H1 (cell line): ENCODE data around the gene TCEA2. TPM values are rescaled to one million over a fixed set of nuclear protein-coding genes. Genes with fewer than 3 reads are reported as not detected.

Experiments used
- ASH2L ChIP-seq: fragments of 200-600, 300-600 bp; sonication (generic); IDR thresholded peaks from one replicate; pipeline ENCODE4 v1.7.1; 2017; ENCODE audit warnings: low read length
- CREB1 ChIP-seq: IDR thresholded peaks from 2 replicates; pipeline ENCODE4 v1.6.1; 2012; ENCODE audit warnings: inconsistent platforms
- KDM1A ChIP-seq: fragments of 200-600, 300-600 bp; sonication (generic); IDR thresholded peaks from 2 replicates; pipeline ENCODE4 v1.7.1; 2016; ENCODE audit warnings: mild to moderate bottlenecking, low read length, borderline replicate concordance
- PHF8 ChIP-seq: fragments of 200-600 bp; sonication (generic); conservative IDR thresholded peaks from 2 replicates; pipeline ENCODE4 v1.7.1; 2012; ENCODE audit warnings: low read depth, mild to moderate bottlenecking, inconsistent platforms, low read length, moderate library complexity
- RBBP5 ChIP-seq: IDR thresholded peaks from 2 replicates; pipeline ENCODE4 v1.7.1; 2012; ENCODE audit warnings: low read depth, mild to moderate bottlenecking, inconsistent platforms, low read length, moderate library complexity, borderline replicate concordance
- SRF ChIP-seq: IDR thresholded peaks from 2 replicates; pipeline ENCODE4 v1.6.1; 2011; ENCODE audit warnings: mild to moderate bottlenecking, low read depth, low read length, moderate library complexity
- TAF1 ChIP-seq: IDR thresholded peaks from 2 replicates; pipeline ENCODE4 v1.6.1; 2011; ENCODE audit warnings: mild to moderate bottlenecking, low read depth, low read length
- TEAD4 ChIP-seq: IDR thresholded peaks from 2 replicates; pipeline ENCODE4 v1.6.1; 2012; ENCODE audit warnings: low read depth, low read length, inconsistent platforms, mixed read lengths
- polyA plus RNA-seq, 7 experiments: library from polyadenylated mRNA; depleted of rRNA in 3 of 7; stranded (reverse) in 5 of 7; unstranded in 2 of 7; fragments of >200 nt in 5 of 7; fragments of 200-250 nt in 2 of 7; gene quantifications; 1 replicate in 5 of 7; 2 replicates in 1 of 7; 4 replicates in 1 of 7; pipeline versions ENCODE4 v1.2.1 to v1.2.3, GENCODE V29; 2011 to 2013; ENCODE audit warnings: missing spikeins in 2 of 7, mixed read lengths in 2 of 7
- total RNA-seq: library from RNA; stranded (reverse); fragmentation: NEBNext Ultra II Directional; extraction: Animal tissue kit (Norgen Biotek cat#: 25700); gene quantifications from 2 replicates; pipeline ENCODE4 v1.2.1, GENCODE V29; 2021
- TF ChIP-seq, protein P1 (sequence below): fragments of 300-600 bp; sonication (generic); IDR thresholded peaks from 2 replicates; pipeline ENCODE4 v1.7.1; 2012; ENCODE audit warnings: low read length, moderate library complexity, mild to moderate bottlenecking, inconsistent platforms; ENCODE audit not compliant: insufficient replicate concordance
- TF ChIP-seq, protein P2 (sequence below): IDR thresholded peaks from 2 replicates; pipeline ENCODE4 v1.6.1; 2012; ENCODE audit warnings: inconsistent platforms

The TCEA2 gene
- total and polyA plus RNA-seq, 2 of the 8 experiments (the other 6 are each of a cell fraction or from before 2014, with no cell fraction given): 41.4 to 42.3 TPM

DNA sequence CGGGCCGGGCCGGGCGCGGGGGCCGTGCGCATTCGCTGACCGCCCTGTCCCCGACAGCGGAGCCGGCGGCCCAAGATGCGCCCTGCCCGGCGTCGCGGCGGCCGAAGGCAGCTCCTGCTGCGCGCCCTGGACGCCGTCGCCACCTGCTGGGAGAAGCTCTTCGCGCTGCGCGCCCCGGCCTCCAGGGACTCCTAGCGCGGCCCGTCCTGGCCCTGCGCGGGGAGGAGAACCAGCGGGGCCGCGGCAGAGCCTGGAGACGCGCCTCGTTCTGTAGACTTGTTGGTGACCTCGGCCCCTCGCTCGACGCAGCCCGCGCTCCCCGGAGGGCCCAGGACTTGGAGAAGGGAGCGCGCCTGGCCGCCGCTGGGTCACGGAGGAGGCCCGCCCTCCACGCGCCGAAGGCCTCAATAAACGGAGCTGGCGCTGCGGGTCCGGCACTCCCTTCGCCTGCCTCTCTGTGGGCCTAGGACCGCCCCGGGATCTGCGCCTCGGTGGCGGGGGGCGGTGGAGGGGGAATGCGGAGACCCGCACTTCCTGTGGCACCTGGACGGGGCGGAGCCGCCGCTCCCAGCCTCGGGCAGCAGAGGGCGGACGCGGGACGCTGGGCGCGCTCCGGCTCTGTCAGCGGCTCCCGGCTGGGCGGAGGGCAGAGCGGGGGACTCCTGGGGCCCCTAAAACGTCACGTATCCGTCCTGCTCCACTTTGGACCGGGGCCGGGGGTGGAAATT is 24.3 kb upstream of the TCEA2 start (continued):
- TF ChIP-seq ASH2L (peak; percentile 47), TAF1 (no peak), TEAD4 (peak; percentile 53; the same call in 1 of the 2 replicates), RBBP5 (no peak; the same call in 1 of the 2 replicates), CREB1 (no peak; the same call in 1 of the 2 replicates), KDM1A (no peak), SRF (no peak), PHF8 (0 out of 2 replicates have a peak, but pooled peaks have one; percentile 21)
- TF ChIP-seq, protein P1, sequence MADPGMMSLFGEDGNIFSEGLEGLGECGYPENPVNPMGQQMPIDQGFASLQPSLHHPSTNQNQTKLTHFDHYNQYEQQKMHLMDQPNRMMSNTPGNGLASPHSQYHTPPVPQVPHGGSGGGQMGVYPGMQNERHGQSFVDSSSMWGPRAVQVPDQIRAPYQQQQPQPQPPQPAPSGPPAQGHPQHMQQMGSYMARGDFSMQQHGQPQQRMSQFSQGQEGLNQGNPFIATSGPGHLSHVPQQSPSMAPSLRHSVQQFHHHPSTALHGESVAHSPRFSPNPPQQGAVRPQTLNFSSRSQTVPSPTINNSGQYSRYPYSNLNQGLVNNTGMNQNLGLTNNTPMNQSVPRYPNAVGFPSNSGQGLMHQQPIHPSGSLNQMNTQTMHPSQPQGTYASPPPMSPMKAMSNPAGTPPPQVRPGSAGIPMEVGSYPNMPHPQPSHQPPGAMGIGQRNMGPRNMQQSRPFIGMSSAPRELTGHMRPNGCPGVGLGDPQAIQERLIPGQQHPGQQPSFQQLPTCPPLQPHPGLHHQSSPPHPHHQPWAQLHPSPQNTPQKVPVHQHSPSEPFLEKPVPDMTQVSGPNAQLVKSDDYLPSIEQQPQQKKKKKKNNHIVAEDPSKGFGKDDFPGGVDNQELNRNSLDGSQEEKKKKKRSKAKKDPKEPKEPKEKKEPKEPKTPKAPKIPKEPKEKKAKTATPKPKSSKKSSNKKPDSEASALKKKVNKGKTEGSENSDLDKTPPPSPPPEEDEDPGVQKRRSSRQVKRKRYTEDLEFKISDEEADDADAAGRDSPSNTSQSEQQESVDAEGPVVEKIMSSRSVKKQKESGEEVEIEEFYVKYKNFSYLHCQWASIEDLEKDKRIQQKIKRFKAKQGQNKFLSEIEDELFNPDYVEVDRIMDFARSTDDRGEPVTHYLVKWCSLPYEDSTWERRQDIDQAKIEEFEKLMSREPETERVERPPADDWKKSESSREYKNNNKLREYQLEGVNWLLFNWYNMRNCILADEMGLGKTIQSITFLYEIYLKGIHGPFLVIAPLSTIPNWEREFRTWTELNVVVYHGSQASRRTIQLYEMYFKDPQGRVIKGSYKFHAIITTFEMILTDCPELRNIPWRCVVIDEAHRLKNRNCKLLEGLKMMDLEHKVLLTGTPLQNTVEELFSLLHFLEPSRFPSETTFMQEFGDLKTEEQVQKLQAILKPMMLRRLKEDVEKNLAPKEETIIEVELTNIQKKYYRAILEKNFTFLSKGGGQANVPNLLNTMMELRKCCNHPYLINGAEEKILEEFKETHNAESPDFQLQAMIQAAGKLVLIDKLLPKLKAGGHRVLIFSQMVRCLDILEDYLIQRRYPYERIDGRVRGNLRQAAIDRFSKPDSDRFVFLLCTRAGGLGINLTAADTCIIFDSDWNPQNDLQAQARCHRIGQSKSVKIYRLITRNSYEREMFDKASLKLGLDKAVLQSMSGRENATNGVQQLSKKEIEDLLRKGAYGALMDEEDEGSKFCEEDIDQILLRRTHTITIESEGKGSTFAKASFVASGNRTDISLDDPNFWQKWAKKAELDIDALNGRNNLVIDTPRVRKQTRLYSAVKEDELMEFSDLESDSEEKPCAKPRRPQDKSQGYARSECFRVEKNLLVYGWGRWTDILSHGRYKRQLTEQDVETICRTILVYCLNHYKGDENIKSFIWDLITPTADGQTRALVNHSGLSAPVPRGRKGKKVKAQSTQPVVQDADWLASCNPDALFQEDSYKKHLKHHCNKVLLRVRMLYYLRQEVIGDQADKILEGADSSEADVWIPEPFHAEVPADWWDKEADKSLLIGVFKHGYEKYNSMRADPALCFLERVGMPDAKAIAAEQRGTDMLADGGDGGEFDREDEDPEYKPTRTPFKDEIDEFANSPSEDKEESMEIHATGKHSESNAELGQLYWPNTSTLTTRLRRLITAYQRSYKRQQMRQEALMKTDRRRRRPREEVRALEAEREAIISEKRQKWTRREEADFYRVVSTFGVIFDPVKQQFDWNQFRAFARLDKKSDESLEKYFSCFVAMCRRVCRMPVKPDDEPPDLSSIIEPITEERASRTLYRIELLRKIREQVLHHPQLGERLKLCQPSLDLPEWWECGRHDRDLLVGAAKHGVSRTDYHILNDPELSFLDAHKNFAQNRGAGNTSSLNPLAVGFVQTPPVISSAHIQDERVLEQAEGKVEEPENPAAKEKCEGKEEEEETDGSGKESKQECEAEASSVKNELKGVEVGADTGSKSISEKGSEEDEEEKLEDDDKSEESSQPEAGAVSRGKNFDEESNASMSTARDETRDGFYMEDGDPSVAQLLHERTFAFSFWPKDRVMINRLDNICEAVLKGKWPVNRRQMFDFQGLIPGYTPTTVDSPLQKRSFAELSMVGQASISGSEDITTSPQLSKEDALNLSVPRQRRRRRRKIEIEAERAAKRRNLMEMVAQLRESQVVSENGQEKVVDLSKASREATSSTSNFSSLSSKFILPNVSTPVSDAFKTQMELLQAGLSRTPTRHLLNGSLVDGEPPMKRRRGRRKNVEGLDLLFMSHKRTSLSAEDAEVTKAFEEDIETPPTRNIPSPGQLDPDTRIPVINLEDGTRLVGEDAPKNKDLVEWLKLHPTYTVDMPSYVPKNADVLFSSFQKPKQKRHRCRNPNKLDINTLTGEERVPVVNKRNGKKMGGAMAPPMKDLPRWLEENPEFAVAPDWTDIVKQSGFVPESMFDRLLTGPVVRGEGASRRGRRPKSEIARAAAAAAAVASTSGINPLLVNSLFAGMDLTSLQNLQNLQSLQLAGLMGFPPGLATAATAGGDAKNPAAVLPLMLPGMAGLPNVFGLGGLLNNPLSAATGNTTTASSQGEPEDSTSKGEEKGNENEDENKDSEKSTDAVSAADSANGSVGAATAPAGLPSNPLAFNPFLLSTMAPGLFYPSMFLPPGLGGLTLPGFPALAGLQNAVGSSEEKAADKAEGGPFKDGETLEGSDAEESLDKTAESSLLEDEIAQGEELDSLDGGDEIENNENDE: no peak
- TF ChIP-seq, protein P2, sequence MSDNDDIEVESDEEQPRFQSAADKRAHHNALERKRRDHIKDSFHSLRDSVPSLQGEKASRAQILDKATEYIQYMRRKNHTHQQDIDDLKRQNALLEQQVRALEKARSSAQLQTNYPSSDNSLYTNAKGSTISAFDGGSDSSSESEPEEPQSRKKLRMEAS: peak; percentile 36
